ENCODE results near the gene GRHL1.

- TF ChIP-seq EZH2 (IDR thresholded peaks at IDR 0.05; ENCODE audit: borderline replicate concordance, low read length) (no peak), CTCF (conservative IDR thresholded peaks at IDR 0.05 in 1 of 2, IDR thresholded peaks at IDR 0.05 in 1 of 2; ENCODE audit: extremely low read depth in 1 of 2, insufficient read depth in 1 of 2, low read depth in 1 of 2, low read length in 2 of 2) (no peak)
These were observed 33.5 kb downstream of the GRHL1 start for GRCh38 chr2:9984871-9985480.

Measured in mammary epithelial cell (primary cell).